ENCODE measurements around the gene SLC9A3.

The SLC9A3 gene

GRCh38 chr5:500491-500890 lies 23.8 kb downstream of the SLC9A3 start:
- Histone ChIP-seq H3K9me3 (ENCODE audit: control insufficient read depth, insufficient read depth, low read length) (no peaks in the 10 kb centered on the region), H3K36me3 (ENCODE audit: control insufficient read depth, insufficient read depth, low read length) (no peaks in the 10 kb centered on the region), H3K4me1 (ENCODE audit: control insufficient read depth, insufficient read depth, low read length) (no peaks in the 10 kb centered on the region), H3K4me3 (ENCODE audit: low read depth, low read length) (no peak overlapping the region), H3K27ac (ENCODE audit: low read depth, low read length) (no peak overlapping the region), H3K27me3 (ENCODE audit: control insufficient read depth, insufficient read depth, low read length) (peaks cover 10% of the 10 kb centered on the region), H3K9ac (ENCODE audit: low read depth, low read length) (no peak overlapping the region)

GRCh38 chr5:499233-500209 lies 24.7 kb downstream of the SLC9A3 start:
- Histone ChIP-seq H3K9ac (ENCODE audit: low read depth, low read length) (no peak overlapping the region), H3K9me3 (ENCODE audit: control insufficient read depth, insufficient read depth, low read length) (no peaks in the 10 kb centered on the region), H3K4me1 (ENCODE audit: control insufficient read depth, insufficient read depth, low read length) (no peaks in the 10 kb centered on the region), H3K4me3 (ENCODE audit: low read depth, low read length) (no peak overlapping the region), H3K36me3 (ENCODE audit: control insufficient read depth, insufficient read depth, low read length) (no peaks in the 10 kb centered on the region), H3K27me3 (ENCODE audit: control insufficient read depth, insufficient read depth, low read length) (peaks cover 16% of the 10 kb centered on the region), H3K27ac (ENCODE audit: low read depth, low read length) (no peak overlapping the region)

GRCh38 chr5:497871-498509 lies 26.3 kb downstream of the SLC9A3 start:
- no peaks in the 10 kb centered on the region for H3K4me1 ChIP-seq (ENCODE audit: control insufficient read depth, insufficient read depth, low read length)
- no peak overlapping the region for H3K4me3 ChIP-seq (ENCODE audit: low read depth, low read length)
- no peaks in the 10 kb centered on the region for H3K9me3 ChIP-seq (ENCODE audit: control insufficient read depth, insufficient read depth, low read length)
- H3K27me3 ChIP-seq (ENCODE audit: control insufficient read depth, insufficient read depth, low read length): peaks cover 20% of the 10 kb centered on the region
- H3K36me3 ChIP-seq (ENCODE audit: control insufficient read depth, insufficient read depth, low read length): no peaks in the 10 kb centered on the region
- no peak overlapping the region for H3K9ac ChIP-seq (ENCODE audit: low read depth, low read length)
- no peak overlapping the region for H3K27ac ChIP-seq (ENCODE audit: low read depth, low read length)

- Histone ChIP-seq H3K4me3 (ENCODE audit: low read depth, low read length) (no peak overlapping the region), H3K9me3 (ENCODE audit: control insufficient read depth, insufficient read depth, low read length) (no peaks in the 10 kb centered on the region), H3K9ac (ENCODE audit: low read depth, low read length) (no peak overlapping the region), H3K27me3 (ENCODE audit: control insufficient read depth, insufficient read depth, low read length) (peaks cover 20% of the 10 kb centered on the region), H3K36me3 (ENCODE audit: control insufficient read depth, insufficient read depth, low read length) (no peaks in the 10 kb centered on the region), H3K4me1 (ENCODE audit: control insufficient read depth, insufficient read depth, low read length) (no peaks in the 10 kb centered on the region), H3K27ac (ENCODE audit: low read depth, low read length) (no peak overlapping the region)
Observed at GRCh38 chr5:497090-497700, 27.1 kb downstream of the SLC9A3 start.

- no peaks in the 10 kb centered on the region for H3K4me1 ChIP-seq (ENCODE audit: control insufficient read depth, insufficient read depth, low read length)
- no peak overlapping the region for H3K27ac ChIP-seq (ENCODE audit: low read depth, low read length)
- no peak overlapping the region for H3K9ac ChIP-seq (ENCODE audit: low read depth, low read length)
- H3K9me3 ChIP-seq (ENCODE audit: control insufficient read depth, insufficient read depth, low read length): no peaks in the 10 kb centered on the region
- H3K27me3 ChIP-seq (ENCODE audit: control insufficient read depth, insufficient read depth, low read length): peaks cover 20% of the 10 kb centered on the region
- H3K36me3 ChIP-seq (ENCODE audit: control insufficient read depth, insufficient read depth, low read length): no peaks in the 10 kb centered on the region
- no peak overlapping the region for H3K4me3 ChIP-seq (ENCODE audit: low read depth, low read length)
Observed at GRCh38 chr5:496028-496427, 28.2 kb downstream of the SLC9A3 start.

- Histone ChIP-seq H3K4me1 (ENCODE audit: control insufficient read depth, insufficient read depth, low read length) (no peaks in the 10 kb centered on the region), H3K27ac (ENCODE audit: low read depth, low read length) (no peak overlapping the region), H3K36me3 (ENCODE audit: control insufficient read depth, insufficient read depth, low read length) (no peaks in the 10 kb centered on the region), H3K9me3 (ENCODE audit: control insufficient read depth, insufficient read depth, low read length) (no peaks in the 10 kb centered on the region), H3K27me3 (ENCODE audit: control insufficient read depth, insufficient read depth, low read length) (peaks cover 20% of the 10 kb centered on the region), H3K4me3 (ENCODE audit: low read depth, low read length) (no peak overlapping the region), H3K9ac (ENCODE audit: low read depth, low read length) (no peak overlapping the region)
Observed at GRCh38 chr5:494667-495255, 29.5 kb downstream of the SLC9A3 start.

- peaks cover 20% of the 10 kb centered on the region for H3K27me3 ChIP-seq (ENCODE audit: control insufficient read depth, insufficient read depth, low read length)
- no peak overlapping the region for H3K4me3 ChIP-seq (ENCODE audit: low read depth, low read length)
- H3K9ac ChIP-seq (ENCODE audit: low read depth, low read length): no peak overlapping the region
- H3K27ac ChIP-seq (ENCODE audit: low read depth, low read length): no peak overlapping the region
- H3K36me3 ChIP-seq (ENCODE audit: control insufficient read depth, insufficient read depth, low read length): no peaks in the 10 kb centered on the region
- H3K9me3 ChIP-seq (ENCODE audit: control insufficient read depth, insufficient read depth, low read length): no peaks in the 10 kb centered on the region
- H3K4me1 ChIP-seq (ENCODE audit: control insufficient read depth, insufficient read depth, low read length): no peaks in the 10 kb centered on the region
Observed at GRCh38 chr5:493758-494157, 30.5 kb downstream of the SLC9A3 start.

GRCh38 chr5:493119-493701 lies 31.0 kb downstream of the SLC9A3 start:
- no peak overlapping the region for H3K9ac ChIP-seq (ENCODE audit: low read depth, low read length)
- no peak overlapping the region for H3K27ac ChIP-seq (ENCODE audit: low read depth, low read length)
- H3K36me3 ChIP-seq (ENCODE audit: control insufficient read depth, insufficient read depth, low read length): no peaks in the 10 kb centered on the region
- H3K4me3 ChIP-seq (ENCODE audit: low read depth, low read length): no peak overlapping the region
- H3K4me1 ChIP-seq (ENCODE audit: control insufficient read depth, insufficient read depth, low read length): no peaks in the 10 kb centered on the region
- H3K9me3 ChIP-seq (ENCODE audit: control insufficient read depth, insufficient read depth, low read length): no peaks in the 10 kb centered on the region
- peaks cover 20% of the 10 kb centered on the region for H3K27me3 ChIP-seq (ENCODE audit: control insufficient read depth, insufficient read depth, low read length)

- Histone ChIP-seq H3K27ac (ENCODE audit: low read depth, low read length) (no peak overlapping the region), H3K27me3 (ENCODE audit: control insufficient read depth, insufficient read depth, low read length) (peaks cover 20% of the 10 kb centered on the region)
Observed at GRCh38 chr5:492314-492893, 31.8 kb downstream of the SLC9A3 start.

GRCh38 chr5:491856-492155 lies 32.4 kb downstream of the SLC9A3 start:
- Histone ChIP-seq H3K4me3 (ENCODE audit: low read depth, low read length) (no peak overlapping the region), H3K9me3 (ENCODE audit: control insufficient read depth, insufficient read depth, low read length) (no peaks in the 10 kb centered on the region), H3K27ac (ENCODE audit: low read depth, low read length) (no peak overlapping the region), H3K27me3 (ENCODE audit: control insufficient read depth, insufficient read depth, low read length) (peaks cover 20% of the 10 kb centered on the region), H3K9ac (ENCODE audit: low read depth, low read length) (no peak overlapping the region), H3K36me3 (ENCODE audit: control insufficient read depth, insufficient read depth, low read length) (no peaks in the 10 kb centered on the region), H3K4me1 (ENCODE audit: control insufficient read depth, insufficient read depth, low read length) (no peaks in the 10 kb centered on the region)

More at GRCh38 chr5:492314-492893, 31.8 kb downstream of the SLC9A3 start:
- H3K9ac ChIP-seq (ENCODE audit: low read depth, low read length): no peak overlapping the region
- no peaks in the 10 kb centered on the region for H3K36me3 ChIP-seq (ENCODE audit: control insufficient read depth, insufficient read depth, low read length)
- no peak overlapping the region for H3K4me3 ChIP-seq (ENCODE audit: low read depth, low read length)
- H3K4me1 ChIP-seq (ENCODE audit: control insufficient read depth, insufficient read depth, low read length): no peaks in the 10 kb centered on the region
- H3K9me3 ChIP-seq (ENCODE audit: control insufficient read depth, insufficient read depth, low read length): no peaks in the 10 kb centered on the region
